HG03159 (cell line): Measurements from ENCODE around the gene TMPRSS9.

Source experiments
- ATAC-seq: cut with Tn5 transposase; IDR thresholded peaks from one replicate; pipeline ENCODE4 v1.9.1; 2021; ENCODE audit warnings: mild to moderate bottlenecking, moderate library complexity; ENCODE audit not compliant: unreplicated experiment

TMPRSS9 gene

DNA sequence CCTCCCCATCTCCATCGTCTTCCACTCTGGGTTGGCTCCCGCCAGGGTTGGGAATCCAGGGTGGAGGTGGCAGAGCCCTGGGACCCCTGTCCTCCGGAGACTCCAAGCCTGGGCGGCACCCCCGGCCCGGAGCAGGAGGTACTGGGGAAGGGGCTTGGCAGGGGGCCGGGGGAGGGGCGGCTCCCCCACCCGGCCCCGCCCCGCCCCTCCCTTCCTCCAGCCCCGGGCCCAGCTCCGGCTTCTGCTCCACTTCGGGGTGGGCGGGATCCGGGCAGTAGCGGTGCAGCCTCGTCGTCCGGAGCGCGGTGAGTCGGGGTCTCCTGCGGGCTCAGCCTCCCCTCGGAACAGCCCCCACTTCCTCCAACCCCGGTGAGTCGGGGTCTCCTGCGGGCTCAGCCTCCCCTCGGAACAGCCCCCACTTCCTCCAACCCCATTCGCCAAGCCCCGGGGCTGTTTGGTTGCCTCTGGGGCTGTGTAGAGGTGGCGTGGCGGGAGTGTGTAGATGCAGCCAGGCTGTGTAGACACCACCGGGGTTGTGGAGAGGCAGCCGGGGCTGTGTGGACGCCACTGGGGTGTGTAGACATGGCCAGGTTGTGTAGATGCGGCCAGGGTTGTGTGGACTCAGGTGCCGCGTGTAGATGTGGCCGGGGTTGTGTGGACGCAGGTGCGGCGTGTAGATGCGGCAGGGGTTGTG, at the start of gene TMPRSS9:
Gene TMPRSS9, plus strand, starts transcription at position 274 of the 694 bp plus-strand sequence. CDS start 29,521 bp downstream, outside the sequence.
- no peak for ATAC-seq

- no peak for ATAC-seq
Observed at GRCh38 chr19:2311093-2311492, 49.0 kb upstream of the TMPRSS9 start.

GRCh38 chr19:2312820-2313501, 47.1 kb upstream of the TMPRSS9 start:
- ATAC-seq: no peak

- no peak for ATAC-seq
Observed at GRCh38 chr19:2315121-2315817, 44.8 kb upstream of the TMPRSS9 start.

DNA sequence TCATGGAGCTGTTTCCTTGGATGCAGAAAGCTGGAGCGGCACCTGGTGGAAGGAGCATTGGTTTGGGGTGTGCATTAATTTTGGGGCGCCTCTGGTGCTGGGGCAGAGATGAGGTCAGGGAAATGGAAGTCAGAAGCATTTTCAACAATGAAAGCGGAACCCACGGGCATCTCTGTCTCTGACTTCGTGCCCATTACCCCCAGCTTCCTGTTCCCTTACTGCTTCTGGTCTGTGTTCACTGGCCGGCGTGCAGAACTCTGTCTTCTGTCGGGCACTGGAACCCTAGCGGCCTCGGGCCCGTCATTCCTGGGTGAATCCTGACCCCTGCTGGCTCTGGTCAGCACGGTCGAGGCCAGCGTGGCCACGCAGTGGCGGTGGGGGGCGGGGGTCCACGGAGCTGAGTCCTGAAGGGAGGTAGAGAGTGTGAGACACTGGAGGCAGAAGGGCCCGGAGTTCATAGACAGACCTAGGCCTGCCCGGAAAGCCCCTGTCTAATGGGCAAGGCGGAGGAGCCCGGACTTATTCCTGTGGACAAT, 44.2 kb upstream of the TMPRSS9 start:
- ATAC-seq: no peak

- no peak for ATAC-seq
Observed at GRCh38 chr19:2317300-2317699, 42.8 kb upstream of the TMPRSS9 start.

DNA sequence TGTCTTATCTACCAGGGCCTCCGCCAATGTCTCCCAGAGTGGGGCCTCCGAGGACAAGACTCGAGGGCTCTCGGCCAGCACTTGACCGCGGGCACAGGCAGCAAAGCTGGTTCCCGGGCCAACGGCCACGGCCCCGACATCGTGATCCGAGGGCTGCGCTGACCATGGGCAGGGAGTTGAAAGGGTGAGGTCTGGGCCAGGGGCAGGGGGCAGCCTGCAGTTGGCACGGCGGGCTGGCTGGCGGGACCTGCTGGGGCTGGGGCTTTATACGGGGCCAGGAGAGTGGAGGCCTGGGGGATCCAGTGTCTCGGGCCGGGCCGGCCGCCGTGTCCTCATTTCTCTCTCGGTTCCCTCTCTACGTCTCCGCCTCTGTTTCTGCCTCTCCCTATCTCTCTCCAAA, 42.3 kb upstream of the TMPRSS9 start:
- no peak for ATAC-seq

DNA sequence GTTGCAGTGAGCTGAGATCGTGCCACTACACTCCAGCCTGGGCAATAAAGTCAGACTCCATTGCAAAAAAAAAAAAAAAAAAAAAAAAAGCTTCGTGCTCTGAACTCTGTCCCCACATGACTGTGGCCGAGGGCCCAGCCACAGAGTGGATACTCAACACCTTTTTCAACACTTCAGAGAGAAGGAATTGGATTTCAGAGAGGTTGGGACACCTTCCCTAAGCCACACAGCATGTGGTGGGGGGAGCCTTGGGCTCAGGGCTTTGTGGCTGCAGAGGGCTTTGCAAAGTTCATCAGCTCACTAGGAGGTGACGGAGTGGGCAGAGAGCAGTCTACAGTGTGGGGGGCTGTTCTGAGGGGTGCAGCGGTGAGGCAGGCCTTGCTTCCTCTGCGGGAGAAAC, 41.1 kb upstream of the TMPRSS9 start:
- ATAC-seq: no peak

DNA sequence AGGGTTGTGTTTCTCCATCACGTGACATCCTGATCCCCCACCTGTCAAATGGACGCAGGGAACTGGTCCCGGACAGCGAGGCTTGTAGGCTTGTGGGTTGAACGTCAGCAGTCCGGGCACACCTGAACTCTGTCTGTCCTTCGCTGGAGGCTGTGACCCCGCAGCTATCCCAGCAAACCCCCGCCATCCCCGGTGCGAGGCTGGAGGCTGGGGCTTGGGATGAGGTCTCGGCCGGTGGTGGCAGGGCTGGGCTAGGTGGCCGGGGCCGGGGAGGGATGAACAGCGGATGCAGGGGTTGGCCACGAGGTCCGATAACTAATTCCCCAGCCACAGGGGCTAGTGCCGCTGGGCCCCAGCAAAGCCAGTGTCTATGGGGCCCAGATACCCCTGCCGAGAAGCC, 40.5 kb upstream of the TMPRSS9 start:
- no peak for ATAC-seq

GRCh38 chr19:2320049-2320448, 40.0 kb upstream of the TMPRSS9 start:
- ATAC-seq: no peak

- ATAC-seq: no peak
Observed at GRCh38 chr19:2320939-2321338, 39.1 kb upstream of the TMPRSS9 start.

DNA sequence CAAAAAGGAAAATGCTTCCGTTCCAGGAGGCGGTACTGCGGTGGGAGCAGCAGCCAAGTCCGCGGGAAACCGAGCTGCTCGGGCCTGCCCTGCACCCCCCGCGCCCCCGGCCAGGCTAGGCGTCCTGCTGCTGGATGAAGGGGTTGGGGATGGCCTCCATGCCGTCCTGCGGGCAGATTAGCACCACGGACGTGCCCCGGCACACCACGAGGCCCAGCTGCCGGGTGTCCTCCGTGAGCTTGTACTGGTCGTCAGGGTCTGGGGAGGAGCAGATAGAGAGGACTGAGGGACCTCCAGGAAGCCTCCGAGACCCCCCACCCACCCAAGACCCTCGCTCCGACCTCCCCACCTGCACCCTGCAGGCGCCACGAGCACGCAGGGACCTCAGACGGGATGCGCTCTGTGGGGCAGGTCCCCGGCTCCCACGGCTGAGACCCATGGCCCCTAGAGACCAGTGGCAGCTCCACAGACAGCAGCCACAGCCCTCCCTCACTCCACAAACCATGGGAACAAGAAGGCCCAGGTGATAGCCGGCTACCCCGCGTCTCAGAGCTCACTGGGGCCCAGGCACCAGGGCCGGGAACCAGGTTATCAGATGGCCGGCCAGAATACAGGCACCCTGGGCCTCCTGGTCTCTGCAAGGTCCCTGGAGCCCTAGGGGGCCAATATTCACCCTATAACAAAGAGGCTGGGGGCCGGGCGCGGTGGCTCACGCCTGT, 38.3 kb upstream of the TMPRSS9 start:
- ATAC-seq: no peak

- no peak for ATAC-seq
Observed at GRCh38 chr19:2323707-2324106, 36.4 kb upstream of the TMPRSS9 start.

DNA sequence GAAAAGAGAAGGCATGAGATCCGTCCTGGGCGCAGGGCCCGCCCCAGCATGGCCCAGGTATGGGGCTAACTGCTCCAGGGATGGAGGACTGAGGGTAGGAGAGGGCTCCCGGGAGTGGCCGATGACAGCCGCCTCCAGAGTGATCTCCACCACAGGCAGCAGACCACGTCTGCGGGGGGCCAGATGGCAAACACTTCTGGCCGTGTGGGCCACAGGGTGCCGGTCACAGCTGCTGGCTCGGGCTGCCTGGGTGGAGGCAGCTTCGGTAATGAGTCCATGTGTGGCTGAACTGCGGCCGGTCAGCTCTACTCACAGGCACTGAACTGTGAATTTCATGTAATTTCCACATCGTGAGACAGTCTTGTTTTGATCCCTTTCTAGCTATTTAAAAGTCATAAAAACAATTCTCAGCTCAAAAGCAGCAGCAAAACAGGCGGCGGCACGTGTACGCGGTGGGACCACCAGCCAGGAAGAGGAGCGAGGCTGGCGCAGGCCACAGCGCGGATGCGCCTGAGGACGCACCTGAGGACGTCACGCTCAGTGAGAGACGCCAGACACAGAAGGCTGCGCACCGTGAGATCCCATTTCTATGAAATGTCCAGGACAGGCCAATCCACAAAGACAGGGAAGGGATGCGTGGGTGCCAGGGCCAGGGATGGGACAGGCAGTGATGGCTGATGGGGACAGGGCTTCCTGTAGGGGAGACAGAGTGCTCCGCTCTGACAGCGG, 35.7 kb upstream of the TMPRSS9 start:
- ATAC-seq: no peak

GRCh38 chr19:2325281-2326046, 34.6 kb upstream of the TMPRSS9 start:
- ATAC-seq: no peak

- no peak for ATAC-seq
Observed at GRCh38 chr19:2326699-2327360, 33.2 kb upstream of the TMPRSS9 start.

GRCh38 chr19:2327773-2328400, 32.2 kb upstream of the TMPRSS9 start:
- no peak for ATAC-seq

GRCh38 chr19:2328401-2329148, 31.5 kb upstream of the TMPRSS9 start, which contains the start of the genes LSM7 and SPPL2B:
LSM7 (minus strand) TSS chr19:2328586; CDS start chr19:2328566, 20 bp downstream.
SPPL2B (plus strand) TSS chr19:2328684; CDS start chr19:2328710, 26 bp downstream.
- peak; percentile 59 for ATAC-seq
